Measurements from ENCODE around the gene FOXF1.

FOXF1 gene

GRCh38 chr16:86504315-86505184 lies 5.8 kb upstream of the FOXF1 start:
- FAIRE-seq = no peak
- no peak for DNase-seq (ENCODE audit: low spot score)

GRCh38 chr16:86505185-86505898 lies 5.0 kb upstream of the FOXF1 start:
- DNase-seq (ENCODE audit: low spot score) = no peak
- no peak for FAIRE-seq

- no peak for FAIRE-seq
- DNase-seq (ENCODE audit: low spot score) = no peak
Observed at GRCh38 chr16:86505899-86506864, 4.1 kb upstream of the FOXF1 start.

GRCh38 chr16:86507173-86508027 lies 2.9 kb upstream of the FOXF1 start:
- FAIRE-seq (no peak), DNase-seq (ENCODE audit: low spot score) (no peak)

GRCh38 chr16:86508028-86508946 lies 2.0 kb upstream of the FOXF1 start:
- FAIRE-seq (no peak), DNase-seq (ENCODE audit: low spot score) (no peak)

GRCh38 chr16:86508947-86509758 lies 1.2 kb upstream of the FOXF1 start:
- DNase-seq (ENCODE audit: low spot score) (no peak), FAIRE-seq (no peak)

DNA sequence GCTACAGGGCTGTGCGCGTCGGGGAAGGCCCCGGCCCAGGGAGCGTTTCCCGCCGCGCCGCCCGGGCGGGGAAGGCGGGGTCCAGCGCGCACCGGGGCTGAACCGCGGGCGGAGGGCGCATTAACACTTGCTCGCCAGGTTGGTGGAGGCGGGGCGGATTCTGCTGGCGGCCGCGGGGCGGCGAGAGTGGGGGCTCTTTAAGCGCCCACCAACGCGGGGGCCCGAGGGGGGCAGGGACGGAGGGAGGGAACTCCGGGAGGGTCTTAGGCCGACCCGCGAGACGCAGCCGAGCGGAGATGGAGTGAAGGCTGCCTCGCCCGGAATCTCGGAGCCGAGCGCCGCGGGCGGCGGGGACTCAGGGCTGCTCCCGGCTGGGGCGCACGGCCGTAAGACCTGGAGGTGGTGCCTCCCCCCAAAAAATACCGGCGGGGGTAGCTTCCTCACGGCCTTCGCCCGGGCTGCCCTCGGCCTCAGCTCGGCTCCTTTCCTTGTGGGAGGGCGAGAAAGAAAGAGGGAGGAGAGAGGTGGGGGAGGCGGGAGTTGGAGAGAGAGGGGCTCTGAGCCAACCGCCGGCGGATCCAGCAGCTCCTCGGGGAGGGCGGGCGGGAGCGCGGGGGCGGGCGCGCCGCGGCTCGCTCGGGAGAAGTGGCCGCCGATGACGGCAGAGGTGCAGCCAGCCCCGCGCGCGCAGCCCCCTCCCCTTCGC lies 415 bp upstream of the FOXF1 start:
- no peak for DNase-seq (ENCODE audit: low spot score)
- no peak for FAIRE-seq

GRCh38 chr16:86511317-86512161 lies 1.2 kb downstream of the FOXF1 start:
- no peak for DNase-seq (ENCODE audit: low spot score)
- FAIRE-seq = no peak

DNA sequence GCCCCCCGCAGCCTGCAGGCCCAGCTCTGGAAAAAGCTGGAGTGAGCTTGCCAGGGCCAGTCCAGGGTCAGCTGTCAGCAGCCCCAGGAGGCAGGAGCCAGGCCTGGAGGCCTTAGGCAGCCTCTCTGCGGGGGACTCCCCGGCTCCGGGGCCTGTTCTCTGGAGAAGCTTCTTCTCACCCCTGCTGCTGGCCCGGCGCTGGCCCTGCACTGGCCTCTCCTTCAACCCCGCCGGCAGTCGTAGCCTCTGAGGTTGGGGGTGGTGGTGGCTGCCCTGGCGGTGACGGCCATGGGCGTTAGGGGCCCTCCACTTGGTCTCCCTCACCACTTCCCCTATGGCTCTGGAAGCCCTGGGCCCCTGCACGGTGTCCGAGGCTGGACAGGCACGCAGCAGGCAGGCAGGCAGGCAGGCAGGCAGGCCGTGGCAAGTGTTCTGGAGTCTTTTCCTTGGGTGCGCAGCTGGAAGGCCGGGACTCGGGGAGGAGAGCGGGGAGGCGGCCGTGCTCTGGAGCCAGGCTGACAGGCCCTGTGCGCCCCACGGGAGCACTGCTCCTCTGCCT lies 2.1 kb downstream of the FOXF1 start:
- no peak for DNase-seq (ENCODE audit: low spot score)
- FAIRE-seq = no peak

GRCh38 chr16:86512860-86513470 lies 2.6 kb downstream of the FOXF1 start:
- DNase-seq (ENCODE audit: low spot score) = no peak

DNA sequence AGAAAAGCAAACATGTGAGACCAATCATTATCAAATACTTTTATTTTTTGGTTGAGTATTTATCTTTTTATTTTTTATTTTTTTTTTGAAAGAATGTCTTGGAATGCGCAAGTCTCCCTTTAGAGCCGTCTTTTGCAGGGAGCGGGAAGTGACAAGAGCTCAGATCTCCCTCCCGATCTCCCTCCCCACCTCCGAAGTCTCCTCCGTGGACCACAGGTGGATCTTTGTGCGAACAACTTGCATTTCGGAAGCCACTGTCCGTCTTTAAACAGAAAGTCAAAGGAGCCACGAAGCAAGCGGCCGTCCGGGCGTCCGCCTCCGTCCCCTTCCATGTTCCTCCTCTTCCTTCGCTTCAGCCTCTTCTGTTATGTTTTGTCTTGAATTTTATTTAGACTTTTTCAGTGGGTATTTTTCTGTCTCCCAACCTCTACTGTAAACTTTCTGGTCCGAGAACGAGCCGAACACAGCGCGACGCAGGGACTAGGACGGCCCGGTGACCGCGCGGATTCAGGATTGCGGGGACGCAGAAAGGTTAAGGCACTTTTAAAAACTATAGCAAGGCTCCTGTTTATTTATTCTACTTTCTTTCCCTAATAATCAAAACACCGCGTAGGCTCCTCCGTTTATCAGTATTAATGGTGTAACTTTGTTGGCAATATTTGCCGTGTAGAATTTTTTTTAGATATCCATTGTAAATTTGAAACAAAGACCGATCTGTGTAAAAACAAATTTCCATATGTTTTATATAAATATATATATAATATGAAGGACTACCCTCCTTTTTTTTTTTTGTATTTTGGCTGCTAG lies 3.3 kb downstream of the FOXF1 start:
- FAIRE-seq = no peak

More at GRCh38 chr16:86512860-86513470, 2.6 kb downstream of the FOXF1 start:
- no peak for FAIRE-seq

GRCh38 chr16:86514481-86515376 lies 4.4 kb downstream of the FOXF1 start:
- DNase-seq (ENCODE audit: low spot score) (no peak), FAIRE-seq (no peak)

More for the DNA sequence above, 3.3 kb downstream of the FOXF1 start:
- DNase-seq (ENCODE audit: low spot score) = no peak

- FAIRE-seq (no peak), DNase-seq (ENCODE audit: low spot score) (no peak)
Observed at GRCh38 chr16:86515413-86515776, 5.1 kb downstream of the FOXF1 start.
